ENCODE results near the gene IDI1.

IDI1 gene

GRCh38 chr10:1090696-1091095 lies 41.8 kb upstream of the IDI1 start:
- no peak overlapping the region for H3K4me3 ChIP-seq (ENCODE audit: low read depth, low read length)
- no peak for DNase-seq (ENCODE audit: low read depth)
- no peak for TF ChIP-seq CTCF (IDR thresholded peaks at IDR 0.05; ENCODE audit: control insufficient read depth, extremely low read depth, insufficient read depth)

DNA sequence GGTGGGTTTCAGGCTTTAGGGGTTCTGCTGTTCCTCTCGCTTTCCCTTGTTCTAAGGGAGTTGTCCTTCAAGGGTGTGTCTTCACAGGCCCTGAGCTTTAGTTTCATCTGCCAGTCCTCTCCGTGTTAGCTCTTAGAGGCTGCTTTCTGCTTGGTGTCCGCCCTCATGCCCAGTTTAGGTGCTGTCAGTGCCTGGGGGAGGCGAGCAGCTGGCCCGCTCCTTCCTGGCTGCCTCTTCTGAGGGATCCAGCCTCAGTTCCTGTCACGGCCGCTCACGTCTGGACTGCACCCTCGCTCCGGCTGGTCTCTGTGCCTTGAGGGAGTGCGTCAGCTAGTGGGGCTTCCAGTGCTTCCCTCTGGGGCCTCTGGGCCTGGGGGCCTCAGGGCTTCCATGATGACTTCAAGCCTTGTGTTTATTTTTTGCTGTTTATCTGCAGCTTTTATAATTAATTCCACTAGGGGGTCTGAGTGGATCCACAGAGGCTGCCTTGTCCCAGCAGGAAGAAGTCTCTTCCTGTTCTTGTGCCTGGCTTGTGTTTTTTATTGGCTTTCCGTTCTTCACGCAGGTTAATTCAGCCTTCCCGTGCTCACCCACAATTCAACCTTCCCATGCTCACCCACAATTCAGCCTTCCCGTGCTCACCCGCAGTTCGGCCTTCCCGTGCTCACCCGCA lies 40.2 kb upstream of the IDI1 start:
- no peak for DNase-seq (ENCODE audit: low read depth)
- no peak for TF ChIP-seq CTCF (IDR thresholded peaks at IDR 0.05; ENCODE audit: control insufficient read depth, extremely low read depth, insufficient read depth)
- H3K4me3 ChIP-seq (ENCODE audit: low read depth, low read length): no peak overlapping the region

GRCh38 chr10:1086787-1087186 lies 37.9 kb upstream of the IDI1 start:
- TF ChIP-seq CTCF (IDR thresholded peaks at IDR 0.05; ENCODE audit: control insufficient read depth, extremely low read depth, insufficient read depth): no peak

GRCh38 chr10:1085258-1085657 lies 36.3 kb upstream of the IDI1 start:
- no peak for TF ChIP-seq CTCF (IDR thresholded peaks at IDR 0.05; ENCODE audit: control insufficient read depth, extremely low read depth, insufficient read depth)
- no peak overlapping the region for H3K4me3 ChIP-seq (ENCODE audit: low read depth, low read length)

More at GRCh38 chr10:1086787-1087186, 37.9 kb upstream of the IDI1 start:
- no peak for DNase-seq (ENCODE audit: low read depth)
- no peak overlapping the region for H3K4me3 ChIP-seq (ENCODE audit: low read depth, low read length)

DNA sequence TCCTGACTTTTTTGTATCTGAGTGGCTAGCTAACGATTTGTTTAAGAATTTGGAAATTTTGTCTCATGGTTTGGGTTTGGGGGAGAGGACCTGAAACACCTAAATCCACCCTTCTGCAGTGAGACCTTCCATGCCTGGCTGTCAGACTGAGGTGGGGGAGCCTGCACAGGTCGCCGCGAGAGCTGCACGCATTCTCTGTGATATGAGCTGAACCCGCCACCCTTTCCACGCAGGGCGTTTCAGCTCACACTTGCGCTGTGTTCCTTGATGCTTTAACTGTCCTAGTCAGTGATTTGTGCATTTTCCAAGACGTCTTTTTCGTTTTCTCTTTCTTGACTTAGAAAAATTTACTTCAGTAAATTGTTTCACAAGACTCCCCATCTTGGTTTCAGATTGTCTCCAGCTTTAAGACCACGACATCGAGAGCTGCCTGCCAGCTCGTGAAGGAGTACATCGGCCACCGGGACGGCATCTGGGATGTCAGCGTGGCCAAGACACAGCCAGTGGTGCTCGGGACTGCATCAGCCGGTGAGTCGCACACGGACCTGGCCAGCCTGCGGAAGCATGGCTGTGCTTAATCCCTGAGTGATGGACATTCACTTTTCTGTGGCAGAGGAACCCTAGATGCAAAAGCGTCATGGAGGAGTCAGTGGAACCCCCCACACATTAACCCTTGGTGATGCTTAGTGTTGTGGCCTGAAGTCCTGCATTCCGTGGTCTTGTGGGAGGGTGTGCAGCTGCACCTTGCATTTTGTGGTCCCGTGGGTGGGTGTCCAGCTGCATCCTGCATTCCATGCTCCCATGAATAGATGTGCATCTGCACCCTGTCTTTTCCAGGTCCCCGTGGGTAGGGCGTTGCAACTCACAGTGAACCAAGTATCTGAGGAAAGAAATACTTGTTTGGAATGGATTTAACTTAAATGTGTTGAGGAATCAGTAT lies 35.4 kb upstream of the IDI1 start:
- TF ChIP-seq CTCF (IDR thresholded peaks at IDR 0.05; ENCODE audit: control insufficient read depth, extremely low read depth, insufficient read depth): no peak
- H3K4me3 ChIP-seq (ENCODE audit: low read depth, low read length): no peak overlapping the region
- DNase-seq (ENCODE audit: low read depth): no peak

More at GRCh38 chr10:1085258-1085657, 36.3 kb upstream of the IDI1 start:
- DNase-seq (ENCODE audit: low read depth): no peak

GRCh38 chr10:1083581-1083980 lies 34.7 kb upstream of the IDI1 start:
- no peak for TF ChIP-seq CTCF (IDR thresholded peaks at IDR 0.05; ENCODE audit: control insufficient read depth, extremely low read depth, insufficient read depth)
- no peak overlapping the region for H3K4me3 ChIP-seq (ENCODE audit: low read depth, low read length)
- DNase-seq (ENCODE audit: low read depth): no peak
